A673 (cell line): ENCODE measurements around the gene CARD18. TPM values are rescaled to one million over a fixed set of nuclear protein-coding genes. Genes with fewer than 3 reads are reported as not detected.

Experiments used
- BruUV-seq: library from RNA; stranded (reverse); fragments of 400-500 nt; replicated peaks from 2 replicates; lab custom pipeline; 2021; lab: Mats Ljungman, UMichigan
- CTCF ChIA-PET: fragments of 300-600 bp; sonication (Branson Sonifier 250); formaldehyde crosslinking; loops from one replicate; lab custom pipeline; 2022; ENCODE audit warnings: antibody characterized with exemption; lab: Charles Lee
- POLR2A ChIA-PET: fragments of 300-600 bp; sonication (Branson Sonifier 250); formaldehyde crosslinking; loops from one replicate; lab custom pipeline; 2022; ENCODE audit warnings: antibody characterized with exemption; ENCODE audit not compliant: low non-redundant PET; lab: Charles Lee
- DNase-seq: peaks from one replicate; pipeline ENCODE4 v3.0.0-alpha.2; 2015; ENCODE audit warnings: low spot score
- H3K27ac ChIP-seq: fragments of 200-600 bp; sonication (generic); 2 replicates; pipeline ENCODE4 v1.5.1; 2016; ENCODE audit warnings: mixed run types, low read depth, mild to moderate bottlenecking, mixed read lengths, antibody characterized with exemption, low read length; ENCODE audit not compliant: poor library complexity, severe bottlenecking
- H3K27me3 ChIP-seq: fragments of 200-600 bp; sonication (generic); replicated peaks from 2 replicates; pipeline ENCODE4 v1.6.1; 2017; ENCODE audit warnings: mixed run types, low read depth, mild to moderate bottlenecking, mixed read lengths, antibody characterized with exemption, low read length; ENCODE audit not compliant: insufficient read depth, poor library complexity
- H3K36me3 ChIP-seq: fragments of 200-600 bp; sonication (generic); 2 replicates; pipeline ENCODE4 v1.6.1; 2016; ENCODE audit warnings: mixed run types, mild to moderate bottlenecking, mixed read lengths, antibody characterized with exemption, low read length; ENCODE audit not compliant: insufficient read depth, poor library complexity, severe bottlenecking
- H3K4me1 ChIP-seq: fragments of 200-600 bp; sonication (generic); 2 replicates; pipeline ENCODE4 v1.6.1; 2017; ENCODE audit warnings: mixed run types, mild to moderate bottlenecking, mixed read lengths, antibody characterized with exemption, low read length; ENCODE audit not compliant: insufficient read depth, poor library complexity, severe bottlenecking
- H3K4me3 ChIP-seq: fragments of 200-600 bp; sonication (generic); 2 replicates; pipeline ENCODE4 v1.5.1; 2016; ENCODE audit warnings: low read depth, mixed run types, mild to moderate bottlenecking, mixed read lengths, low read length; ENCODE audit not compliant: poor library complexity, severe bottlenecking
- H3K9me3 ChIP-seq: fragments of 200-600 bp; sonication (generic); 2 replicates; pipeline ENCODE4 v1.6.1; 2016; ENCODE audit warnings: mixed run types, low read depth, mild to moderate bottlenecking, mixed read lengths, antibody characterized with exemption, low read length; ENCODE audit not compliant: poor library complexity, severe bottlenecking
- EZH2 ChIP-seq: fragments of 200-600 bp; sonication (generic); IDR thresholded peaks from 2 replicates; pipeline ENCODE4 v1.6.1; 2017; ENCODE audit warnings: borderline replicate concordance, low read depth, mild to moderate bottlenecking, mixed read lengths, antibody characterized with exemption, low read length; ENCODE audit not compliant: poor library complexity, severe bottlenecking
- intact Hi-C: fragments of 100-400 bp; cut with micrococcal nuclease; formaldehyde crosslinking; loops from one replicate; pipeline ENCODE4 v1.10.0; 2022; ENCODE audit not compliant: unreplicated experiment
- total RNA-seq: library from RNA; stranded (reverse); gene quantifications from 2 replicates; pipeline ENCODE4 v1.2.3, GENCODE V29; 2021
- TF ChIP-seq, protein P1 (sequence below): fragments of 300-800, 200-600 bp; sonication (generic); conservative IDR thresholded peaks from 2 replicates; pipeline ENCODE4 v1.5.1; 2017; ENCODE audit warnings: low read depth, mild to moderate bottlenecking, antibody characterized with exemption, low read length, moderate library complexity, mixed read lengths

The CARD18 gene
- total RNA-seq, 1 experiment from 2014 or later: not detected

DNA sequence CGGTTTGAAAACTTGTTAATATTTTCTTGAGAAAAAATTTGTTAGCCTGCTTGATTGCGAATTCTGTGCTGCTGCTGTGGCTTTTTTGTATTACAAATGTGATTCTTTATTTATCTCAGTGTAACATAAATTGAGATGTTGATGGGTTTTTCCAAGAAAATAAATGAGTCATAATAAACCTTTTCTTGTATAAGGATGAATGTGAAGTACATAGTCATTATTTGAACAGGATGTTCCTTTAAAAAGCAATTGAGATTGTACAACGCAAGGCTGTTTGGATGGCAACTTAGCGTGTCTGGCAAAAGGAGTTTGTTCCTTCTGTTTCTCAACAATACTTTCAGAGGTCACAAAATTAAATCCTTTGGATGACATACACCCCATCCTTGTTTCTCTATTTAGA is 24.6 kb upstream of the CARD18 start:
- Histone ChIP-seq H3K4me1 (peaks cover 3% of the 10 kb centered on the region), H3K27me3 (no peaks in the 10 kb centered on the region), H3K36me3 (no peaks in the 10 kb centered on the region), H3K9me3 (no peaks in the 10 kb centered on the region), H3K4me3 (no peak overlapping the region), H3K27ac (no peak overlapping the region)
- intact Hi-C loops: no loop called here
- CTCF ChIA-PET: no interaction called here
- no peak for DNase-seq
- BruUV-seq: no TSS peak
- POLR2A ChIA-PET: no interaction called here
- TF ChIP-seq, protein P1, sequence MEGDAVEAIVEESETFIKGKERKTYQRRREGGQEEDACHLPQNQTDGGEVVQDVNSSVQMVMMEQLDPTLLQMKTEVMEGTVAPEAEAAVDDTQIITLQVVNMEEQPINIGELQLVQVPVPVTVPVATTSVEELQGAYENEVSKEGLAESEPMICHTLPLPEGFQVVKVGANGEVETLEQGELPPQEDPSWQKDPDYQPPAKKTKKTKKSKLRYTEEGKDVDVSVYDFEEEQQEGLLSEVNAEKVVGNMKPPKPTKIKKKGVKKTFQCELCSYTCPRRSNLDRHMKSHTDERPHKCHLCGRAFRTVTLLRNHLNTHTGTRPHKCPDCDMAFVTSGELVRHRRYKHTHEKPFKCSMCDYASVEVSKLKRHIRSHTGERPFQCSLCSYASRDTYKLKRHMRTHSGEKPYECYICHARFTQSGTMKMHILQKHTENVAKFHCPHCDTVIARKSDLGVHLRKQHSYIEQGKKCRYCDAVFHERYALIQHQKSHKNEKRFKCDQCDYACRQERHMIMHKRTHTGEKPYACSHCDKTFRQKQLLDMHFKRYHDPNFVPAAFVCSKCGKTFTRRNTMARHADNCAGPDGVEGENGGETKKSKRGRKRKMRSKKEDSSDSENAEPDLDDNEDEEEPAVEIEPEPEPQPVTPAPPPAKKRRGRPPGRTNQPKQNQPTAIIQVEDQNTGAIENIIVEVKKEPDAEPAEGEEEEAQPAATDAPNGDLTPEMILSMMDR: no peak
- TF ChIP-seq EZH2: no peak

DNA sequence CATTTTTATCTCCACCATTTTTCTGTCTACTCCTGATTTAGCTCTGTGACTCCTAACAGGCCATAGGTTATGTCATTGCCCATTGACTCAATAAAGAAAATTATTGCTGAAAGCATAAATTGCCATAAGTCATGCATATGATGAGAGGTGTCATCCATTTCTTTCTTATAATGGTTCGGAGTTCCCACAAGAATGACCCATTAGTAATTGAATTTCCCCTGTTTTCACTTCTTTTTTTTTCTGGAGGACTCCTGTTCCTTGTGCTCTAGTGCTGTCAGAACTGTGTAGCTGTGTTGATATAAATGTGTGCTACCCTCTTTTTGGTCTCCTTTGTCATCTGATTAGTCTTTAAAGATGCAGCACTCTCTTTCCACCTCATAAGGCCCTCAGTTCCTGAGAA is 22.9 kb upstream of the CARD18 start:
- Histone ChIP-seq H3K36me3 (no peaks in the 10 kb centered on the region), H3K9me3 (no peaks in the 10 kb centered on the region), H3K27ac (no peak overlapping the region), H3K4me3 (no peak overlapping the region), H3K27me3 (no peaks in the 10 kb centered on the region), H3K4me1 (peaks cover 3% of the 10 kb centered on the region)
- ChIA-PET POLR2A (no interaction called here), CTCF (no interaction called here)
- TF ChIP-seq, protein P1: no peak
- no peak for TF ChIP-seq EZH2
- DNase-seq: no peak
- intact Hi-C loops: no loop called here
- no TSS peak for BruUV-seq

DNA sequence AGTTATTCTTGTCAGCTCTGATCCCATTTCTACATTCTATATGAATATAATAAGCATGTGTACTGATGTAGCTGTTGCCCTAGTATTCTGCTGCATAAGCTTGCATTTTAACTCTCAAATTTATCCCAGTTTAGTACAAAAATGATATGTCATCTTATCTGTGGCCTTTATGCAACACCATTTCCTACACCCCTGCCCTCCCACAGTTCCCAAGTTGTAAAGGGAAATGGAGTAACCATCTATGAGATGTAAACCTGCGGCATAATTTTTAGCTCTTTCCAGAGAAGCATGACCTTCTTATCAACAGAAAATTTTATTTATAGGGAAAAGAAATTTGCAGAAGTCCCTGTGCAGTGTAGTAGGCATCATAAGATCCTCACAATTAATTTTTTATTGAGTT is 18.9 kb upstream of the CARD18 start:
- CTCF ChIA-PET: no interaction called here
- H3K36me3 ChIP-seq: no peaks in the 10 kb centered on the region
- DNase-seq: no peak
- H3K9me3 ChIP-seq: no peaks in the 10 kb centered on the region
- BruUV-seq: no TSS peak
- H3K4me3 ChIP-seq: no peak overlapping the region
- H3K4me1 ChIP-seq: peaks cover 8% of the 10 kb centered on the region
- POLR2A ChIA-PET: no interaction called here
- TF ChIP-seq, protein P1: no peak
- no peak for TF ChIP-seq EZH2
- intact Hi-C loops: no loop called here
- H3K27ac ChIP-seq: no peak overlapping the region
- no peaks in the 10 kb centered on the region for H3K27me3 ChIP-seq
